ENCODE results near the gene MOBP.

Gene MOBP

DNA sequence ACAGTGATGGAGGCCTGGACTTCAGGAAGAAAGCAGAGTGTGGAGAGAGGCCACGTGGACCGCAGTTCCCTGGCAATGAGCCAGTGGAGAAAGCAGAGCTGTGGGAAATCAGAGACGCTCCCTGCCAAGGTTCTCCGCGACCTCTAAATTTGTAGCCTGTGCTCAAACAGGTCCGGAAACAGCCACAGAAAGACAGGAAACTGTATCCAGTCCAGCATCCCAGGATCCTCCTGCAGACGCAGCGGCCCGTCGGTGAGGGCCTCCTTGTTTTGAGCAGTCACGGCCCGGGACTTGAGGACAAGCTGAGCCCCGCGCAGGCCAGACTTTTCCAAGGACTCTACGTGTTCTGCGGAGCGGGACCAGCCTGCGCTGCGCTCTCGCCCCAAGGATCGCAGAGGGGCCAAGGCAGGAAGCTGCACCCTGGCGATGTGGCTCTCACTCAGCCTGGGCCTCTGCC is 38.7 kb upstream of the MOBP start:
- H3K27ac ChIP-seq: no peak overlapping the region
- TF ChIP-seq, protein P1, sequence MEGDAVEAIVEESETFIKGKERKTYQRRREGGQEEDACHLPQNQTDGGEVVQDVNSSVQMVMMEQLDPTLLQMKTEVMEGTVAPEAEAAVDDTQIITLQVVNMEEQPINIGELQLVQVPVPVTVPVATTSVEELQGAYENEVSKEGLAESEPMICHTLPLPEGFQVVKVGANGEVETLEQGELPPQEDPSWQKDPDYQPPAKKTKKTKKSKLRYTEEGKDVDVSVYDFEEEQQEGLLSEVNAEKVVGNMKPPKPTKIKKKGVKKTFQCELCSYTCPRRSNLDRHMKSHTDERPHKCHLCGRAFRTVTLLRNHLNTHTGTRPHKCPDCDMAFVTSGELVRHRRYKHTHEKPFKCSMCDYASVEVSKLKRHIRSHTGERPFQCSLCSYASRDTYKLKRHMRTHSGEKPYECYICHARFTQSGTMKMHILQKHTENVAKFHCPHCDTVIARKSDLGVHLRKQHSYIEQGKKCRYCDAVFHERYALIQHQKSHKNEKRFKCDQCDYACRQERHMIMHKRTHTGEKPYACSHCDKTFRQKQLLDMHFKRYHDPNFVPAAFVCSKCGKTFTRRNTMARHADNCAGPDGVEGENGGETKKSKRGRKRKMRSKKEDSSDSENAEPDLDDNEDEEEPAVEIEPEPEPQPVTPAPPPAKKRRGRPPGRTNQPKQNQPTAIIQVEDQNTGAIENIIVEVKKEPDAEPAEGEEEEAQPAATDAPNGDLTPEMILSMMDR (conservative IDR thresholded peaks at IDR 0.05): no peak

DNA sequence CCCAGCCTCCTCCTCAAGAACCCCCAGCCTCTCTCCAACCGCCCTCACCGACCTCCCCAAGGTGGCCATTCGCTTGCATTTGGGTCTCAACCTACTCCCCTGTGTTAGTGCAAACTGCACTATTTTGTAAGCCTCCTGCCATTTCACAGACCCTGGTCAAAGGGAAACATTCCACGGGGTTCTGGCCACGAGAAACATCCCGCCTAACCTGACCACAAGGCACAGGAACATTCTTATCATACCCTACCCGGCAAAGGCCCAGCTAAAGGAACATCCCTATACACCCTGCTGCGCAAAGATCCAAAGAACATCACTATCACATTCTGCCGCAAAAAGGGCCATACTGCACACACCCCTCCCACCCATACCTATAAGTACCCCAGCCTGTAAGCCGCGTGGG is 38.0 kb upstream of the MOBP start:
- TF ChIP-seq, protein P1 (conservative IDR thresholded peaks at IDR 0.05): no peak
- no peak overlapping the region for H3K27ac ChIP-seq

DNA sequence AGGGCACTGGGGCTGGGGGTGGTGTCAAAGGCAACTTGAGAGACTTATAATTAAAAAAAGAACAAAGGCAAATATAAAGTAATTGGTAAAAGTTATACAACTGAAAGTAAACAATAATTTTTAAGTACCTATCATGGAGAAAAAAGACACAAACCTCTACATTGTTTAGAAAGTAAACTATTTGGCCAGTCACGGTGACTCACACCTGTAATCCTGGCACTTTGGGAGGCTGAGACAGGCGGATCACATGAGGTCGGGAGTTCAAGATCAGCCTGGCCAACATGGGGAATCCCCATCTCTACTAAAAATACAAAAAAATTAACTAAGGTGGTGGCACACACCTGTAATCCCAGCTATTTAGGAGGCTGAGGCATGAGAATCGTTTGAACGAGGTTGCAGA is 35.1 kb upstream of the MOBP start:
- TF ChIP-seq, protein P1 (conservative IDR thresholded peaks at IDR 0.05): no peak
- H3K27ac ChIP-seq: no peak overlapping the region

DNA sequence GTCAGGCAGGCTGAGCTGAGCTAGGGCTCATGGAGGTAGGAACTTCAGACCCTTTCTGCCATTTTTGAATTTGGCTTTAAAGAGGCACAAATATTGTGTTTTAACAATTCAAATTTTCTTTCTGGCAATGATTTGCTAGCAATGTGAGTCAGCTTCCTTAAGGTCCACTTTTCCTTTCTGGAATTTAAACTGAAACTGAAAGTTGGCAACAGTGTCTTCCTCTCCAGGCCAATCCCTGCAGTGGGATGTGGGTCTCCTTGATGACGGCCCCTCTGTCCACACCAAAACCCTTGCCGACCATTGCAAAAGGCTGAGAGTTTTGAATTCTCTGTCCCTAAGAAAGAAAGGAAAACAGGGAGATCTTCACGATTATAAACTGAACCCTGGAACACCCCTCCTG is 33.8 kb upstream of the MOBP start:
- no peak overlapping the region for H3K27ac ChIP-seq
- TF ChIP-seq, protein P1 (conservative IDR thresholded peaks at IDR 0.05): no peak

DNA sequence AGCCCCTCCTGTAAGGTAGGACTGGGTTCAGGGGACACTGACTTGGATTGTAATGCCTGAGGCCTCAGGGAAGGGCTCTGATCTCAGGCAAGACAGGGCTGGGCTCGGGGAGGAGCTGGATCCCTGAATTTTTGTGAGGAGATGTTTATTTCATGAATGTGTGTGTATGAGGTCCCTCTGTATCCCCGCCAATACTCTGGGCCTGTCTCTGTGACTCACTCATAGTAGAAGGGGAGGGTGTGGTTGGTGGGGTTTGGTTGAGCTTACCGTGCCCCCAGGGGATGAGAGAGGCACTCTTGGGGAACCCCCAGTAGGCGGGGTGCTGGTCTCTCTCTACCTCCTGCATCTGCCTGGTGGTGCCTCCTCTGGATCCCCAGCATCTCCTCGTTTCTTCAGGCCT is 32.9 kb upstream of the MOBP start:
- no peak overlapping the region for H3K27ac ChIP-seq
- TF ChIP-seq, protein P1 (conservative IDR thresholded peaks at IDR 0.05): no peak

DNA sequence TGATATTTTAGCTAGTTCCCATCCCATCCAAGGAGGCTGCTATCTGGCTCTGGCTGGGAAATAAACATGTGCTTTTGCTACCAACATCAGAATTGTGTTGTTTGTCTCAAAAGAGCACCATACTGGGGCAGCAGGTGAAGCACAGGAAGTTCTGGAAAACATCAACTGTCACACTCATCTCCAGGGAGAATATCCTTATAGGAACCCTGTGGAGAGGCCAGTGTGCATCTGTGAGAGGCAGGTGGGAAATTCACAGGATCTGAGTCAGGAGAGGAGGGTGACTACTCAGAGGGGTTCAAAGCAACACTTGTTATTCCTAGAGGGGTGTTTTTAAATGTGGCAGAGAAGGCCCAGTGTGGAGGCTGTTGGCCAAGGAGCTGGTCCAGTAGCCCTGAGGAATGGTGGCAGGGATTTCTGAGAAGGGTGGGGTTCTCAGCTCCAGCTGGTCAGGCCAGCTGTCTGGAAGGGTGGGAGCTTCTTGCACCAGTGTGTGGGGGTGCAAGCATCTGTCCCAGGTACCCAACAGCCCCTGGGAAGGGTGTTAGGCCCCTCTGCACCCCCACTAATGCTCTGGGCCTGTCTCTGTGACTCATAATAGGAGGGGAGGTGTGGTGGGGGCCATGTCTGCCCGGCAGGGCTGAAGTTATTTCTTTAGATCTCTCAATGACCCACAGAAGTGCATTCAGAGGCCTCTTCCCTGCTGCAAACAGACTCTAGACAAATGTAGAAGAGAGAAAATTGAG is 32.3 kb upstream of the MOBP start:
- TF ChIP-seq, protein P1 (conservative IDR thresholded peaks at IDR 0.05): no peak
- no peak overlapping the region for H3K27ac ChIP-seq

DNA sequence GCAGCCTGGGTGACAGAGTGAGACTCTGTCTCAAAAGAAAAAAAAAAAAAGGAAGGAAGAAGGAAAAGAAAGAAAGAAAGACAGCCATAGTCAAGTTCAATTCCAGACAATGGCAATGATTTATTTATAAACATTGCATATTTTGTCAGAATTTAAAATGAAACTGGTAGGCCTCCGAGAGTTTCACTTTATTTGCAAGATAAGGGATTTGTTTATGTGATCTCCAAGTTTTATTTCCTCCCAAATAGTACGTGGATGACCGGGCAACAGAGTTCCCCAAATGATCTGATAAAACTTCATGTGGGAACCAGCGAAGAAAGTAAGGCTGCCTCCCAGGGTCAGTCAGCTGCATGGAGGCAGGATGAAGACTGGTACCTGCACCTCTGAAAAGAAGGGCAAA is 28.6 kb upstream of the MOBP start:
- H3K27ac ChIP-seq: no peak overlapping the region

More for the DNA sequence above, 28.6 kb upstream of the MOBP start:
- TF ChIP-seq, protein P1 (conservative IDR thresholded peaks at IDR 0.05): no peak

All from VCaP (cell line).